ENCODE data around the gene GET4.
A peak's percentile ranks its signal among the peaks of the same experiment; 100 is the strongest.
"Not testable (repeated sequence)": the region's sequence is repeated elsewhere in the genome, so short reads cannot be mapped to it uniquely, and the experiment has no call there.

Gene GET4

DNA sequence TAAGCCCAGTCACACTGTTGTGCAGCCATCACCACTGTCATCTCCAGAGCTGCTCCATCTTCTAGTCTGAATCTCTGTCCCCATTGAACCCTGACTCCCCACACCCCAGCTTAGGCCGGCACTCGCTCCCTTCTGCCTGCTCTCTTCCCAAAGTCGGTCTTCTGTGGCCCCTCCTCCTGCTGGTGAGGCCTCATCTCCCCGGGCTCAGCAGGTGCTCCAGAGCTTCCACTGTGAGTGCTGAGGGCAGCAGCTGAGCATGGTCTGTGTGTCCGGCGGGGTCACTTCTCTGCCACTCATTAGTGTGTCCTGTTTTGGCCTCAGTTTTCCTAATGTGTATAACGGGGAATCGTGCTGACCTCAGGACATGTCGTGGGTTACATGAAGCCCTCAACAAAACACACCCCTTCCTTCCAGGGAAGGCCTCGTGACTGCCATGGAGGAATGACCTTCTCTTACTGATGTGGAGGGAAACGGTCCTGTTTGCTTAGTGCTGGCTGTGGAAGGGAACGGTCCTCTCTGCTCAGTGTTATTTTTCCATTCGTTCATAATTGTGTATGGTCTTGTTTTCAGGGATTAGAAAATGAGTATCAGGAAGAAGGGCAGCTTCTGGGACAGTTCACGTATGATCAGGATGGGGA is 4.3 kb upstream of the GET4 start:
- no peak for DNase-seq (ENCODE audit: low read depth in 2 of 2)

DNA sequence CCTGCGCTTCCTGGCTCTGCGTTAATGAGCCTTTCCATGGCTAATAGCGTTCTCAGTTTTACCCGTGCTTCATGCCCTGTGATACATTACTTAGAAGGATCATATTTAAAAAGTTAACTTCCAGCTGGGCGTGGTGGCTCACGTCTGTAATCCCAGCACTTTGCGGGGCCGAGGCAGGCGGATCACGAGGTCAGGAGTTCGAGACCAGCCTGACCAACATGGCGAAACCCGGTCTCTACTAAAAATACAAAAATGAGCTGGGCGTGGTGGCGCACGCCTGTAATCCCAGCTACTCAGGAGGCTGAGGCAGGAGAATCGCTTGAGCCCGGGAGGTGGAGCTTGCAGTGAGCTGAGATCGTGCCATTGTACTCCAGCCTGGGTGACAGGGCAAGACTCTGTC is 3.7 kb upstream of the GET4 start:
- DNase-seq (ENCODE audit: low read depth in 2 of 2) = not testable (repeated sequence)

DNA sequence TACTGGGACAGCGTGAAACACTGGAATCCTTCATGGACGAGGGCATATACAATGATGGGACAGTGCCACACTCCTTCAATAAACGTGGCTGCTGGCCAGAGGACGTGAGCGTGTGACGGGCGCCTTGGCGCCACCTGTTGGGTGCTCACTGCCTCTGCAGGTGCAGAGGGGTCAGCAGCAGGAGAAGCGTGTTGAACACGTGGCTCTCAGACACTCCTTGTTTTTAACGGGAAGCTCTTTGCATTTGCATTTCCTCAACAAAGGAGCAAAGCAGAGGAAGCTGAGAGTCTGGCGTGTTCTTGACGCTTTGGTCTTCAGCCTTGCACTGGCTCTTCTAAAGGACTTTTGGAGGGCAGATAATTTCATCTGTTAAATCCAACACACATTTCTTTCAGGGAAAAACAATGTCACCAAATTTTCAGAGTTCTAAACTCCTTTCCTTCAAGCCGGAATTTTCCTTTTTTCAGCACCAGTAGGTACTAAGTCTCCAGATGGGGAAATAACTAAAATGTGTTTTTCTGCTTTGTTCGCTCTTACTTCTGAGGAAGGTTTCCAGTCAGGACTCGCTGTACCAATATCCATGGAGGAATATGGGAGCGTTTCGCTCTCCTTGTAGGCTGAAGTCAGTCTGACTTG is 2.9 kb upstream of the GET4 start:
- peak; percentile 55 to 61 for DNase-seq (ENCODE audit: low read depth in 2 of 2)

DNA sequence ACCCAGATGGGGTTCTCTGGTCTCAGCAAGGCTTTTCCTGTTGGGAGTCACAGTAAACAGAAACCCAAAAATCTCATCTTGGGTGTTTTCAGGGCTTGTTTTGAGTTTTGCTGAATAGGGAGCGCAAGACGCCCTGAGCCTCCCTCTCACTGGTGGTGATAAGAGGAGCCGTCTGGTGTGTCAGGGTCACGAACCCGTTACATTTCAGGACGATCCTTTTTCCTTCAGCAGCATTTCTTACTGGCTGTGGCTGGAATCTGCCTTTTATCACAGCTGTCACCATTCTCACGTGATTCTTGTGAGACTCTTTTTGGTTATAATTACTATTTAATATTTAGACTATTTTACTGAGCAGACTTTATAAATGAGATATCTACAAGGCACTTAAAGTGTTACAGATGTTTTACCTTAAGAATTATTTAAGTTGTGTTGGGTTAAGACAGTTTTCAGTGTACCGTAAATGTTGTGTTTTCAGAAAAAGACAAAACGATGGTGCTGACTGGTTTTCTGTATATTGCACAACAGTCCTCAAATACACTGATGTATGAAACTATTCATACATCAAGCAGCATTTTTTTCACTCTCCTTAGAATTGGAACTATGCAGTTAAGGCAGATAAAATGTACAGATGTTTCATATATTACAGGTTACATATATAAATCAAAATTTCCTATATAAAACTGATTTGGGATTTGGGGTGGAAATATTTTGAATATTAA is 2.2 kb upstream of the GET4 start:
- no peak for DNase-seq (ENCODE audit: low read depth in 2 of 2)

DNA sequence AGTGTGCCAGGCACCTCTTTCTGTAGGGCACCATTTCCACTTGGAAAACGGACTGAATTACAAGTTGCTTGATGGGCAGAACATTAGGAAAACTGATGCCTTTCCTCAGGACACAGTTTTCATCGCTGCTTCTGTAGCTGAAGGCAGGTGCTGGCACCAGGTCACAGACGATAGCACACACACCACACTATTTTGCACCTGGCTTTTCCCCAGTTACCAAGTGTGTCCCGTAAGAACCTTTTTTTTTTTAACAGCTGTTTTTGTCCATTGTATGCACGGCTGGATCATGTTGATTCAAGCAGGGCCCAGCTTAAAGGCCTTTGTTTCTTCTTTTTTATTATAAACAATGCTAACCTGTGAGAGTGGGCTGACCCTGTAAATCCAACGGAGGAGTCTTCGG is 1.3 kb upstream of the GET4 start:
- no peak for DNase-seq (ENCODE audit: low read depth in 2 of 2)

DNA sequence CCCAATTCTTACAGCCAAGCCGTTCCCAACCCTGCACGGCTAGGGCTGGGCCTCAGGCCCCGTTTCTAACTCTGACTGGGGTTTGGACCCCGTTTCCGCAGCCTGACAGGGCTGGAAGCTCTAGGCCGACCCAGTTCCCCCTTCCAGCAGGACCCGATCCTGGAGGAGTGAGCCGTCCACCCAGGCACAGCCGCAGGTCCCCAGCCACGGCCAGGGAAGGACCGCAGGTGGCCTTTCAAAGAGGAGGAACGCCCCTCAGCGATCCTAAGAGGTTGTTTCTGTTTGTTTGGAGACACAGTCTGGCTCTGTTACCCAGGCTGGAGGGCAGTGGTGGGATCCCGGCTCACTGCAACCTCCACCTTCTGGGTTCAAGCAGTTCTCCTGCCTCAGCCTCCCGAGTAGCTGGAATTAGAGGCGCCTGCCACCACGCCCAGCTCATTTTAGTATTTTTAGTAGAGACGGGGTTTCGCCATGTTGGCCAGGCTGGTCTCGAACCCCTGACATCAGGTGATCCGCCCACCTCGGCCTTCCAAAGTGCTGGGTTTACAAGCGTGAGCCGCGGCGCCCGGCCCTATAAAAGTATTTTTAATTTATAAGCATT is 778 bp upstream of the GET4 start:
- DNase-seq (ENCODE audit: low read depth in 2 of 2) = peak in 1 of 2 donors; percentile 4

DNA sequence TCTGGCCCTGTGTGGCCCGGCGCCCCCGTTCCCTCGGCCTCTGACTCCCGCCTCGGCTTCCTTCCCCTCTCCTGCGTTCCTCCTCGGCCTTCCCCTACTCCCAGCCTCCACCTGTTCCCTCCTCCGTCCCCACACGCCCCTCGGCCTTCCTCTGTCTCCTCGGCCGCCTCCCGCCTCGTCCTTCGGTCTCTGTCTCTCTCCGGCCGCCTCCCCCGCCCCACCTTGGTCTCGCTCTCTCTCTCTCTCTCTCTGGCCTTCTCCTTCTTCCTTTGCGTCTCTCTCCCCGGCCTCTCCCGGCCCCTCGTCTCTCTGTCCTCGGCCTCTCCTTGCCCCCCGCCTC is 588 bp downstream of the GET4 start:
- no peak for DNase-seq (ENCODE audit: low read depth in 2 of 2)

DNA sequence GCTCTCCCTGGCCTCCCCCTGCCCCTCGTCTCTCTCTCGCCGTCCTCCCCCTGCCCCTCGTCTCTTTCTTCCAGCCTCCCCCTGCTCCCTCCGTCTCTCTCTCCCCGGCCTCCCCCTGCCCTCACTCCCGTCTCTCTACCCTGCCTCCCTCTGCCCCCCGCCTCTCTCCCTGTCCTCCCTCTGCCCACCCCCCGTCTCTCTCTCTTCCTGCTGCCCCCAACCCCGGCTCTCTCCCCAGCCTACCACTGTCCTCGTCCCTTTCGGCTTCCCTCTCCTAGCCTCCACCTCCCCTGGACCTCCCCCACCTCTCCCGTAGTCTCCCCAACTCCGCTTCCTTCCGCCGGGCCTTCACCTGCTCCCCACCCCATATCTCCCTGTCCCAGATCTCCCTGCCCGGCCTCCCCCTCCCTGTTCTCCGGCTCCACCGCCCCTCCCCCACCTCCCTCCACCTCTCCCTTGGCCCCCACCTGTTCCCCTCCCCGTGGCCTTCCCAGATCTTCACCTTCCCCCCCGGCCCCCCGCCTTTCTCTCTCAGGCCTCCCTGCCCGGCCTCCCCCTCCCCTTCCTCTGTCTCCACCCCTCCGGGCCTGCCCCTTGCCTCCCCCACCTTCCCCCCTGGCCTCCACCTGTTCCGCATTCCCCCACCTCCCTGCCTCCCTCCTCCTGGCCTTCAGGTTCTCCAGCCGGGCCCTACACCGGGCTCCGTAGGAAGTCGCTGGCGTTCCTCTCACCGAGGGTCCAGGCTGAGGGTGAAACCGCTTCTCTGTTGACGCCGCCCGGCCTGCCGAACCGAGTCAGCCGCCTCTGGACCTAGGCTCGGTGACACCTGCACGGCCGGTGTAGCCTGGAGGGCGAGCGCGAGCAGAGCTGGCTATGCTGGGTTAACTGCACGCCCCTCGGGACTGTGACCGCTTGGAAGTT is 1.2 kb downstream of the GET4 start:
- DNase-seq (ENCODE audit: low read depth in 2 of 2) = no peak

DNA sequence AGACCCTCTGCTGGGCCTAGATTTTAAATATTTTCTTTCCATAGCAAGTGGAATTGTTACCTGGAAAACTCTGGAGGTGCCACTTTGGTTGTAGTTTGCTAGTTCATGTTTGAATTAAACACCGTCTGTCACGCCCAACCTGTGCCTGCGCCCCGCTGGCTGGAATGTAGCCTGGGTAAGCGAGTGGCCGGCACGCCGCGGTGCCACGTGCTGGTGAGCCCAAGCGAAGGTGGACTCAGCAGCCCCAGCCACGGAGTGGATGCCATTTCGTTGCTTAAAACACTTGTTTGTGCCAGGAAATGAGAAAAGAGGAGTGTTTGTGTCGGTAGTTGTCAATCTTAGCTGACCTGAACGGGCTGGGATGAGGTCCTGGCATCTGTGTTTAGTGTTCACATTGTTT is 2.7 kb downstream of the GET4 start:
- DNase-seq (ENCODE audit: low read depth in 2 of 2) = no peak

DNA sequence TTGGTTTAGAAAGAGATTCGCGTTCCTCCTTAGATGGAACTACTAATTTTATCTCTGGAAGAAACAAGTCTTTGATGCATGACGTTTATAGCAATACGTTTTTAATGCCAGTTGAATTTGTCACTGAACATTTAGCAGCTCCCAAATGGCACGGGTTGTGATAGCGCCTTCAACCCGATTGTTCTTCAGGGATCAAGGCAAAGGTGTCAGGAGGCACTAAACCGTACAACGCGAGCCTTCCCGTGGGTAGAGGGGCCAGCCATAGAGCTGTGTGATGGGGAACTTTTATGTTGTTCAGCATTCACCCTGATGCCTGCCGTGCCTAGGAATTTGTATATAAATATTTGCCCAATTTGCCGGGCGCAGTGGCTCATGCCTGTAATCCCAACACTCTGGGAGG is 3.4 kb downstream of the GET4 start:
- no peak for DNase-seq (ENCODE audit: low read depth in 2 of 2)

DNA sequence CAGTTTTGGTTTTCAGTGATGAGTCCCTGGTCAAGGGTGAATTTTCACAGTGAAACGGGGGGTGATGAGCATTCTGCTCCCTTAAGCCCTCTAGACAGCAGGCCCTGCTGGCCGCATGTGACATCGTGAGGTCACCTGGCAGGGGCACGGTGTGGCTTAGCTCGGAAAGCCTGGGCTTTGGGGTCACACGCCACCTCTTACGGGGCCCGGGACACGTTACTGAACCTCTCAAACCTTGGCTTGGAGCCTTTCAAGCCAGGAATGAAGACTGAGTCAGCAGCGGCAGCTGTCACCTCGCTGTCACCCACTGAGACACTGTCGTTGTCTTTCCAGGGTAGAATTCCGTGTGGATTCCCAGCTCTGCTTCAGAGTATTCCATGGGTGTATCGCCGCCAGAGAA is 4.1 kb downstream of the GET4 start:
- DNase-seq (ENCODE audit: low read depth in 2 of 2) = no peak

DNA sequence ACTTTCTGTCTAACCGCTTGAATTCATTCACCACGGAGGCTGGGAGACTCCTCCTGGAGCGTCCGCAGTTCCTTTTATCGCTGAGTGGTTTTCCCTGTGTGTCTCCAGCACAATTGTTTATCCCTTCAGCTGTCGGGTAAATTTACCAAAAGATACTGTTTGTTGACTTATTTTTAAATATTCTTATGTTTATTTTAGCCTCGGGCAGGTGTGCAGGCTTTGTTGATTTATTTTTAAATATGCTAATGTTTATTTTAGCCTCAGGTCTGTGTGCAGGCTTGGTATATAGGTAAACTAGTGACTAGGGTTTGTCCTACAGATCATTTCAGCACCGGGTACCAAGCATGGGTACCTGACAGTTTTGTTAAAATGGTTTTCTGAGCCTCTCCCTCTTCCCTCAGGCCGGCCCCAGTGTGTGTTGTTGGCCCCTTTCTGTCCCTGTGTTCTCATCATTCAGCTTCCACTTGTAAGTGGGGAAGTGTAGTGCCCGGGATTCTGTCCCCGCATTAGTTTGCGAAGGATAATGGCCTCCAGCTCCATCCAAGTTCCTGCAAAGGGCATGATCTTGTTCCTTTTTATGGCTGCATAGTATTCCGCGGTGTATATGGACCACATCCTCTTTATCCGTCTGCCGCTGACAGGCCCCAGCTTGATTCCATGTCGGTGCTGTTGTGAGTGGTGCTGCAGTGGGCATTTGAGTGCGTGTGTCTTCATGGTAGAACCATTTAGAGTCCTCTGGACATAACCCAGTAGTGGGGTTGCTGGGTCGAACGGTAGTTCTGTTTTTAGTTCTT is 5.3 kb downstream of the GET4 start:
- DNase-seq (ENCODE audit: low read depth in 2 of 2) = no peak

DNA sequence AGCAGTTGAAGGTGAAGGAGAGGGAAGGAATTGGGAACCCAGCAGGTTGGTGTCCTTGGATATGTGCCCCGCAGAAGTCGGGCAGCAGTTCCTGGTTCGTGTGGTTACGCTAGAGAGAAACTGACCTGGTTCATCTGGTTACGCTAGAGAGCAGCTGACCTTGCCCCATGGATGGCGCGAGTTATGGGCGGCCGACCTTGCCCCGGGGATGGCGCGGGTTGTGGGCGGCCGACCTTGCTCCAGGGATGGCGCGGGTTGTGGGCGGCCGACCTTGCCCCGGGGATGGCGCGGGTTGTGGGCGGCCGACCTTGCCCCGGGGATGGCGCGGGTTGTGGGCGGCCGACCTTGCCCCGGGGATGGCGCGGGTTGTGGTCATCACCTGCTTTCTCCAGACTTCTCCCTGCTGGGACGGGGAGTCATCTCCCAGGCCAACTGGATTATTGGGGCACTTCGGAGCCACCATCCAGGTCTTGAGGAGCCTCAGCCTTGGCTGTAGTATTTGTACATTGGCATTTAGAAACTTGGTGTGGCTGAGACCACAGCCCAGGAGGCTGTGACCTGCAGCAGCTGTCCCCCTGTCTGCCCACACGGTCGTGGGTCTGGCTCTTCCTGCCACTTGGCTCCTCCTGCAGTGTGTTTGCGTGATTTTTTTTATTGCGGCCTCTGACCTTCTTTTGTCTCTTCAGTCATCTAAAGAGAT is 6.1 kb downstream of the GET4 start:
- no peak for DNase-seq (ENCODE audit: low read depth in 2 of 2)

DNA sequence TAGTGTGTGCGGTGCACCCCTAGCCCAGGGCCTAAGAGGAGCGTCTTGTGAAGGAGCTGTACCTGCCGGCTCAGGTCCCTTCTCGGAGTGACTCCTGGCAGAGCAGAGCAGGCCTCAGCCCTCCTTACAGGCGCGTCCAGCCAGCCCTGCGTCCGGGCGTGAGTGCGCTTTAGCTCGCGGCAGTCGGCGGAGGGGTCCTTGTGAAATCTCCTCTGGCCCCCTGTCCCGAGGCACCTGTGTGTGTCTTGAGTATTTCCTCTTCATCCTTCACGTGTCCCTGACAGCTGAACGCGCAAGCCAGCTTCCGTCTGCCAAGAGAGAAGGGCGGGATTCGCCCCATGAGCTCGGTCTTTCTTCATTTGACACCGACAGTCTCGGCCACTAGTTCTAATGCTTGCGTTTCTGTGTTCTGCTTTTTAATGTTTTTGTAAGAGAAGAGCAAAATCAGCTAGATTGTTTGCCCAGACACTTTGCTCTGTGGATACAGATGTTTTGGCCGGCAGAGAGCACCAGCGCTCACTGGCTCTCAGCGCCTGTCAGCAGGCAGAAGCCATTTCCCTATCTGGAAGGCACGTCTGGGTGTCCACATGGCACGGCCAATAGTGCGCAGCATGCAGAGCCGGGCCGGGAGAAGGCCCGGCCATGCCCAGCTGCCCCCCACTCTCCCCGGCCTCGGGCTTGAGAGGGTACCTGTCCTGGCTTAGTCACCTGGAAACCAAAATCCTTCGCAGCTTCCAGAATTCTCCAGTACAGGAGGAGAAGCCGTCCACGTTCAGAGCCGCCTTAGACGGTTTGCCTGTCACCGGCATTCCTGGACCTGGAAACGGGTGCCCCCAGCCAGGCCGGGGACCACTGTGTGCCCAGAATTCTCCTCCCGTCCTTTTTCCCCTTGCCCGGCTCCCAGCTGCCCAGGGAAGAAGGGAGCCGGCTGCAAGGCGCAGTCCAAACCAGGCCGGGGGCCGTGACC is 7.0 kb downstream of the GET4 start:
- no peak for DNase-seq (ENCODE audit: low read depth in 2 of 2)

DNA sequence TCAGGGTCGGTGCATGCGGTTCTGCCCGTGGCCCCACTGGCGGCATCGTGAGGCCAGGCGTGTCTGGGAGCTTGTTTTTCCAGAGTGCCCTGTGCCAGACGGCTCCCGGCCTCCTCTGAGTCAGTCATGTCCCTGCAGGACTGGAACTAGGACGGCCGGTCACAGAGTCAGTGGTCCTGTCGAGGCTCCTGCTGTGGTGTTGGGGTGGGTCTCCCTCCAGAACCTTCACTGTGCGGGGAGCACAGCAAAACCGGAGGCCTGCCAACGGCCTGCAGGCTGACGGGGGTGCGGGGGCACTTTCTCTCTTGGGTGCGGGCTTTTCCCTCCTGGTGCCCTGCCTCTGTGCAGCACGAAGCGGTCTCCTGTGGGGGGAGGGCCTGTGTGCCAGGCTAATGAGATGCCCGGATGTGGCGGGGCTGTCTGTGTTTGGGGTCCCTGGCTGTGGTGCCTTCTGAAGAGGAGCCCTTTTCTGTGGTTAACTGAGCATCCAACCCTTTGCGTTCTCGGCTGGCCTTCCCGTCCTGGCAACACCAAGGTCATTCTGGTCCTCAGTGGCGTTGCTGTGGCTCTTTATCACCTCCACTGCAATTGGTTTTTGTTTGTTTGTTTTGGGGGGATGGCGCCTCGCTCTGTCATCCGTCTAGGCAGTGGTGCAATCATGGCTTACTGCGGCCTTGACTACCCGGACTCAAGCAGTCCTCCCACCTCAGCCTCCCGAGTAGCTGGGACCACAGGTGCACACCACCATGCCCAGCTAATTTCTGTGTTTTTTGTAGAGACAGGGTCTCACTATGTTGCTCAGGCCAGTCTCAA is 8.0 kb downstream of the GET4 start:
- DNase-seq (ENCODE audit: low read depth in 2 of 2) = no peak

DNA sequence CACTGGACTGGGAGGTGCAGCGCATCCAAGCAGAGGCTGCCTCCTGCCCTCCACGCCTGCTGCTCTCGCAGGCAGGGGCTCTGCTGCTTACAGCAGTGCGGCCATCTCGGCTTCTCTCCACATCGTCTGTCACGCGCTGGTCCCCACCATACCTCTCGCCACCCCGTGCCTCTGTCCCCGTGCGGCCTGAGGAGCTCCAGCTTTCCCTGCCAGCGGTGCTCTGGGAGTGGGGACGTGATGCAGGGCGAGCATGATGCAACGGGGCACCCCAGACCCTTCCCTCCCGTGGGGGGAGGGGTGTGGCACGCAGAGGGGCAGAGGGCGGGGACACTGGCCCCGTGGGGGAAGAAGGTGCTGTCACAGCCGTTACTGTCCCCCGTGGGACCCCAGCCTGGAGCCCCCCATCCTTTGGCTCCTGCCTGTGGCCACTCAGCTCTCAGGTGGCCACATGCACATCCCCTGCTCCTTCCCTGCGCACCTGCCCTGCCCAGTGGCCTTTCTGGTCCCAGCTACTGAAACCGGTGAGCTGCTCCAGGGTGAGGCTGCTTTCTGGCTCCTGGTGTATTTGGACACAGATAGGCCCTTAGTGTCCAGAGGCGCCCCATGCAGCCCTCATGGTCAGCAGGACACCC is 9.0 kb downstream of the GET4 start:
- DNase-seq (ENCODE audit: low read depth in 2 of 2) = no peak

DNA sequence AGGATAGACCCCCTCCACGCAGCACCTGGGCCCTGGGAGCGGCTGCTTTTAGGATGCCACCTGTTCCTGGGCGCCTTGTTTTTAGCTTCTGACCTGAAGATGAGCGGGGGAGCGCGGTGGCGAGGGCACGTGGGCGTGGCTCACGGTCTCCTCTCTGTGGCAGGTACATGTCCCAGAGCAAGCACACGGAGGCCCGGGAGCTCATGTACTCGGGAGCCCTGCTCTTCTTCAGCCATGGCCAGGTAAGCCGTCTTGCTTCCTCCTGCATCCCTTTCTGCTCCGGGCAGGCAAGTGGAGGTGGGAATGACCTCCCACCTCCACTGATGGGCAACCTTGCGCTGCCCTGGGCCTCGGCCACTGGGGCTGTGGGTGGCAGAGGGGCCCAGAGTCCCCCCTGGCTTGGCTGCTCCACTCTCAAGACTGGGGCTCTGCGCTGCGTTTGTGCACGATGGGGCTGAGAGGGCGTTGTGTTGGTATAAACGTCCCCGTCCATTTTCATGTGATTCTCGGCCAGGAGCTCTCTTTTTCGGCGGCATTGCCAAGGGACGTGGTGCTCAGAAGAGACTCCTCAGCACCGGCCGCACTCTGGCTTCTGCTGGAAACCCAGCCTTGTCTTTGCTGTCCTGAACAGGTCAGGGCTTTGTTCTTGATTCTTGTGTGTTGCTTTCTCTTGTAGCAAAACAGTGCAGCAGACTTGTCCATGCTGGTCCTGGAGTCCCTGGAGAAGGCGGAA is 9.7 kb downstream of the GET4 start:
- DNase-seq (ENCODE audit: low read depth in 2 of 2) = no peak
